HG02970 (cell line): ENCODE data around the gene BICDL2.
"Not testable (repeated sequence)": the region's sequence is repeated elsewhere in the genome, so short reads cannot be mapped to it uniquely, and the experiment has no call there.

Experiments
- ATAC-seq: cut with Tn5 transposase; IDR thresholded peaks from one replicate; pipeline ENCODE4 v1.9.1; 2021; ENCODE audit warnings: mild to moderate bottlenecking, moderate library complexity, moderate number of reproducible peaks; ENCODE audit not compliant: unreplicated experiment, low FRiP score

BICDL2 gene

DNA sequence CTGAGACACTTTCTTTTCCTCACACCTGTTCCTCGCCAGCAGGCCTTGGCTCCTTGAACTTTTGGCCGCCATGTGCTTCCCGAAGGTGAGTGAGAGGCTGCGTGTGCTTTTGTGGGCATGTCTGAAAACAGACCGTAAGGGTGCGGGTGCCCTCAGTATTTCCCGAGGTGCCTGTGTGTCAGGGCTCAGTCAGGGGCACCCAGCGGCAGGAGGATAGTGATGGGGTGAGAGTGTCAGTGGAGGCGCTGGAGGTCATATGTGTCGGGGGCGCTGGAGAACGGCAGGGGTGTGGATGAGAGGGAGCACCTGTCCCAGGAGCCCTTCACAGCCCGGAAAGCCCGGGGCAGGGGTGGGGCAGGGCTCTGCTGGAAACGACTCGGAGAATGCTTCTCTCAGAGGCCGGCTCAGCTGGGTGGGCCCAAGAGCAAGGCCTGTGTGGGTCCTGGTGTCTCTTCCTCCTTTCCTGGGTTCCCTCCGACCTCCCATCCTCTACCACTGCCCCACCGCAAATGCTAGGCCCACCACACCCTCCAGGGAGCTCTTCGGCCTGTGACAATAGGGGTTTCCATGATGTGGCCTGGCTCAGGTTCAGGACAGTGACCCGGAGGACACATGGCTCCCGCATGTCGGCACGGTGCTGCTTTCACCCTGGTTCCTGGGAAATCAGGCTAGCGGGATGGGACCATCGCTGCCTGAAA is 29.1 kb upstream of the BICDL2 start:
- ATAC-seq: no peak

DNA sequence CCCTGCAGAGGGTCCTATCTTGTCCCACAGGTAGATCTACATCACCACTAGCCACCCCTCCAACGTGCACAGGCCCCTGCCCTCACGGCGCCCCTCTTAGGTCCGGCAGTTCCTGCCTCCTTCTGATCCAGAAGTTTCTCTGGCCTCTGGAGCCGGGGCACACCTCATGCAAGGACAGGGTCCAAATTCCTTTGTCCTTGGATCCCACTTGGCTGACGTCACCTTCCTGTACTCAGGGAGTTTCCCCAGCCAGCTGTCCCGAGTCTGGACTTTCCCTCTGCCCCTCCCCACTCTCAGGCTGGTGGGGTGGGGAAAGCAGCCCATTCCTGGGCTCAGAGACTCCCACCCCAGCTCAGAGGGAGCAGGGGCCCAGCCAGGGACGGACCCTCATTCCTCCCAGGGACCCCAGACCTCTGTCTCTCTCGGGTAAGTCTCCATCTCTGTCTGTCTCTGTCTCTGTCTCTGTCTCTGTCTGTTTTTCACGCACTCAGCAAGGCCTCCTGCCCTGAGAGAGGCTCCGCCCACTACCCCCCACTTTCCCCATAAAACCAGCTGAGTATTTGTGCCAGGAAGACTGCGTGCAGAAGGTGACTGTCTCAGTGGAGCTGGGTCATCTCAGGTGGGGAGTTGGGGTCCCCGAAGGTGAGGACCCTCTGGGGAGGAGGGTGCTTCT is 28.5 kb upstream of the BICDL2 start, which contains the start of gene IL32:
Gene IL32 (plus strand): TSS at position 572 of the 673 bp plus-strand sequence. CDS start 172 bp downstream, outside the sequence.
- ATAC-seq: no peak

DNA sequence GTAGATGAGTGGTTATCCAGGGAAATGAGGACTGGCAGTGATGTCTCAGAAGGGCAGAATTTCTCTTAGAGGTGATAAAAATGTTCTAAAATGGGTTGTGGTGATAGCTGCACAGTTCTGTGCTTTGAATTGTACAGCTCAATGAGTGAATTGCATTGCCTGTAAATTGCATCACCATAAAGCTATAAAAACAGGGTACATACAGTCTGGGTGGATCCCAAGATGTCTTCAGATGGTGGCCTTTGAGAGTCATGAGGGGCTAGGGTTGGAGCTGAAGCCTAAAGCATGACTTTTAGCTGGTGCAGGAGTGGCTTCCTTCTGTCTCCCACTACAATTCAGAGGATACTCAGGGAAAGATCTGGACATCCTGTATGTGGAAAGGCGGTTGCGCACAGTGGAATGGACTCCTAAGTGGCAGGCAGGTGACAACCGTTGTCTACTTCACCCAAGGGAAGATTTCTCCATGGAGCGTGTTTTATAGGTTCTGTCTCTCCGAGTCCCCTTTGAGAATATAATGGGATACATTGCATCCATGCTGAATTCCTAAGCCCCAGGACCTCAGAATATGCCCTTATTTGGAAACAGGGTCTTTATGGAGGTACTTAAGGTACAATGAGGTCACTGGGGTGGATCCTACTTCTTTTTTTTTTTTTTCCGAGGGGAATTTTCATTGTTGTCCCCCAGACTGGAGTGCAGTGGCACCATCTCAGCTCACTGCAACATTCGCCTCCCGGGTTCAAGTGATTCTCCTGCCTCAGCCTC is 27.1 kb upstream of the BICDL2 start:
- no peak for ATAC-seq

DNA sequence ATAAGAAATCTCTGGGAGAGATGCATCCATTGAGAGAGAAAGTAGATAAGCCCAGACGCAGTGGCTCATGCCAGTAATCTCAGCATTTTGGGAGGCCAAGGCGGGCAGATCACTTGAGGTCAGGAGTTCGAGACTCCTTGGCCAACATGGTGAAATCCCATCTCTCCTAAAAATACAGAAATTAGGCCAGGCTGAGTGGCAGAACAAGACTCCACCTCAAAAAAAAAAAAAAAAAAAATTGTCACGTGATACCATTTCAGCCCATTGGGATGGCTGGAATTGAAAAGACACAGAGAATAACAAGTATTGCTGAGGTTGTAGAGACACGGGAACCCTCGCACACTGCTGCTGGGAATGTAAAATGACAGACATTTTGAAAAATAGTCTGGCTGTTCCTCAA is 25.8 kb upstream of the BICDL2 start:
- no peak for ATAC-seq

DNA sequence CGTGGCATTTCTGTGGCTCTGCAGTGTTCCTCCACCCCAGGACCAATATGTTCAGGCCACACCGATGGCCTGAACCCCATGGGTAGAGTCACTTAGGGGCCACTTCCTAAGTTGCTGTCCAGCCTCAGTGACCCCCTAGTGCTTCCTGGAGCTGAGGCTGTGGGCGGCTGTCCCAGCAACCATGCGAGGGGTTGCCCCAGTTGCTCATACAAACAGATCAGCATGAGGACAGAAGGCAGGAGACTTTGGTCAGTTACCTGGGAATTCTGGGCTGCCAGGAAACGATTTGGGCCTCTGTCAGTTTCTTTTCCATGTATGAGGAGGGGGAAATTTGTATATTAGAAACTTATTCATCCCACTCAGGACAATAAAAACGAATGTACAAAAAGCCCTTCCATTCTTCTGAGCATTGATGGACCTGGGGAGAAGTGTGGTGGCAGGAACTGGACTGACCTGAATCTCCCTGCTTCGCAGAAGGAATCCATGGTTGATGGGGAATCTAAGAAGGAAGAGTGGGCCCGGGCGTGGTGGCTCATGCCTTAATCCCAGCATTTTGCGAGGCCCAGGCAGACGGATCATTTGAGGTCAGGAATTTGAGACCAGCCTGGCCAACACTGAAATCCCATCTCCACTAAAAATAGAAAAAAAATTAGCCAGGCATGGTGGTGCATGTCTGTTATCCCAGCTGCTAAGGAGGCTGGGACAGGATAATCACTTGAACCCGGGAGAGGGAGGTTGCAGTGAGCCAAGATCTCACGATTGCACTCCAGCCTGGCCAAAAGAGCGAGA is 23.8 kb upstream of the BICDL2 start:
- no peak for ATAC-seq

DNA sequence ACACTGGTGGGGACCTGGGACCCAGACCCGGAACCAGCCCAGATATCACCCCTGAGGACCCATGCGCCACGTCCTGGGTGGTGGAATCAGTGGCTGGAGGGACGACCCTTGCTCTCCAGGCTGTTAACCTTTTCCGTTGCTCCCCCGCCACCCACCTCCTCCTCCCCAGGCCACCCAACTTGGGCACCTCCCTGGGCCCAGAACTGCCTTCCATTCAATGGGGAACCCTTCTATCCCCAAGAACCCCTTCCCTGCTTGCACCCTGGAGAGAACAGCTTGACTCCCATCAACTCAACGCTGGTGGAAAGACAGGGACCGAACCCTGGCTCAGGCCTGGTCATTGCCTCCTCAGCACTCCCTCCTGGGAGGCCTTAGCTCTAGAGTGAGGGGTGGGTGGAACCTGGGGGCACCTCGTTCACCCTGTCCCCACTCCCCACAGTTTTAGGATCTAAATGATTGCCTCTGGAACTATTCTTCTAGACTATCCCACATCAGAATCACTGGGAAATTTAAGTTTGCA is 23.0 kb upstream of the BICDL2 start:
- ATAC-seq: no peak

DNA sequence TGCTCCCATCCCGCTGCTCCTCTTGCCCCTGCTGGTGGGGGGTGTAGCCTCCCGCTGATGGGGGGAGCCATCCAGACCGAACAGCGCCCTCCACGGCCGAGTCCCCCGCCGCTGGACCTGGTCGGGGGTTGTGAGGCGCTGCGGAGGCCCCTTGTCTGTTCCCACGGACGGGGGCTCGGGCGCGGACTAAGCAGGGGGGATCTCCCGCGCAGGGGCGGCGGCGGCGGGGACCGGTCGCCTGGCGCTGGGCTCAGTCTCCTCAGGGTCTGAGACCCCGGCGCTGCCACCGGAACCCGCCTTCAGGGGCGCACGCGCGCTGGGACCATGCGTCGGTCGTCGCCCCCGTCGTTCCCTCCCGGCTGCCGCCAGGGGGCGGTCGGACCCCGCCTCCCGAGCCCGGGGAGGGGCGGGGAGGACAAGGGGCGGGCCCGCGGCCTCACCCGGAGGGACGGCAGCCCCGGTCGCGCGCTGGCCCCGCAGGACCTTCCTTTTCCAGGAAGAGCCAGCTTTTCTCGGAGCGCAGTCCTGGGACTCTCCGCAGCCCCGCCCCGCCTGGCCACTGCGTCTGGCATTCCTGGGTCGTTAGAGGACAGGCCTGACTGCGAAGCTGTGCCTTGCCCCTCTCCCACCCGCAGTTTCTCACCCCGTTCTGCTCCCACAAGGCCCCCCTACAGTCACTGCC is 22.4 kb upstream of the BICDL2 start:
- ATAC-seq: peak; percentile 89

DNA sequence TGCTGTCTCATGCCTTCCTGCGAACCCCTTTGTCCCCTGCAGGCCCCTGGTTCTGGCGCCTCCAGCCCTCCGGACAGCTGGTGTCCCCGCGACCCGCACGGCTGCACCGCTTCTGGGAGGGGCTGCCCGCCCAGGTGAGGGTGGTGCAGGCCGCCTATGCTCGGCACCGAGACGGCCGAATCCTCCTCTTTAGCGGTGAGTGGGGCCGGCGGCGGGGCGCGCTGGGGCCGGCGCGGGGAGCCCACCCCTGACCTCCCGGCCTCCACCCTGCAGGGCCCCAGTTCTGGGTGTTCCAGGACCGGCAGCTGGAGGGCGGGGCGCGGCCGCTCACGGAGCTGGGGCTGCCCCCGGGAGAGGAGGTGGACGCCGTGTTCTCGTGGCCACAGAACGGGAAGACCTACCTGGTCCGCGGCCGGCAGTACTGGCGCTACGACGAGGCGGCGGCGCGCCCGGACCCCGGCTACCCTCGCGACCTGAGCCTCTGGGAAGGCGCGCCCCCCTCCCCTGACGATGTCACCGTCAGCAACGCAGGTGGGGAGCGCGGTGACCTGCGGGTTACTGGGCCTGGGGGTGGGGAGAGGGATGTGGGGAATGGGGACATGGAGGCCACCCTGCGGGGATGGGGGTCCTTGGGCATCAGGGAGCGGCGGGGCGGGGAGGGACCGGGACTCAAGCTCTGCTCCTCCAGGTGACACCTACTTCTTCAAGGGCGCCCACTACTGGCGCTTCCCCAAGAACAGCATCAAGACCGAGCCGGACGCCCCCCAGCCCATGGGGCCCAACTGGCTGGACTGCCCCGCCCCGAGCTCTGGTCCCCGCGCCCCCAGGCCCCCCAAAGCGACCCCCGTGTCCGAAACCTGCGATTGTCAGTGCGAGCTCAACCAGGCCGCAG is 21.6 kb upstream of the BICDL2 start:
- peak; percentile 2 for ATAC-seq

DNA sequence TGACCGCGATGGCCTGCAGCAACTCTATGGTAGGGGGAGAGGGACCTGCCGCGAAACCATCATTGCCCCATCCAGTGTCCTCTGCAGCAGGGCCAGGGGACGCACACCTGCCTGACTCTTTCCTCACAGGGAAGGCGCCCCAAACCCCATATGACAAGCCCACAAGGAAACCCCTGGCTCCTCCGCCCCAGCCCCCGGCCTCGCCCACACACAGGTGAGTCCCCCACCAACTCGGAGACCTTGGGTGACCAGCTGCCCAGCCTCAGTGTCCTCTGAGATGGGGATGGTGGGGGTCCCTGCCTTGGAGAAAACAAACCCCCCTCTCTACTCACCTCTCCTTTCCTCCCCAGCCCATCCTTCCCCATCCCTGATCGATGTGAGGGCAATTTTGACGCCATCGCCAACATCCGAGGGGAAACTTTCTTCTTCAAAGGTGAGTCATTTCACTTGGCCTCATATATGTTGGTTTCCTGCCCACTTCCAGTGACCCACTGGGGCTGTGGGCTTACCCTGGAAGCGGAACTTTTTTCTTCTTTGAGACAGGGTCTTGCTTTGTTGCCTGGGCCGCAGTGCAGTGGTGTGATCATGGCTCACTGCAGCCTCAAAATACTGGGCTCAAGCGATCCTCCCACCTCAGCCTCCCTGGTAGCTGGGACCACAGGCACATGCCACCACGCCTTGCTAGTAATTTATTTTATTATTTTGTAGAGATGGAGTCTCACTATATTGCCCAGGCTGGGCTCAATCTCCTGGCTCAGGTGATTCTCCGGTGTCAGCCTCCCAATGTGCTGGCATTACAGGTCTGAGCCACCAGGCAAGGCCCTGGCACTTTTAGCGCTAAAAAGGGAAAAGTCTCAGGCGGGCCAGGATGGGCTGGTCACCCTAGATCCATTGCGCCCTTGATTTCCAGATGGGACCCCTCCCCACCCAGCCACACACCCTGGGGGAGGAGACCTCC is 20.7 kb upstream of the BICDL2 start:
- no peak for ATAC-seq

DNA sequence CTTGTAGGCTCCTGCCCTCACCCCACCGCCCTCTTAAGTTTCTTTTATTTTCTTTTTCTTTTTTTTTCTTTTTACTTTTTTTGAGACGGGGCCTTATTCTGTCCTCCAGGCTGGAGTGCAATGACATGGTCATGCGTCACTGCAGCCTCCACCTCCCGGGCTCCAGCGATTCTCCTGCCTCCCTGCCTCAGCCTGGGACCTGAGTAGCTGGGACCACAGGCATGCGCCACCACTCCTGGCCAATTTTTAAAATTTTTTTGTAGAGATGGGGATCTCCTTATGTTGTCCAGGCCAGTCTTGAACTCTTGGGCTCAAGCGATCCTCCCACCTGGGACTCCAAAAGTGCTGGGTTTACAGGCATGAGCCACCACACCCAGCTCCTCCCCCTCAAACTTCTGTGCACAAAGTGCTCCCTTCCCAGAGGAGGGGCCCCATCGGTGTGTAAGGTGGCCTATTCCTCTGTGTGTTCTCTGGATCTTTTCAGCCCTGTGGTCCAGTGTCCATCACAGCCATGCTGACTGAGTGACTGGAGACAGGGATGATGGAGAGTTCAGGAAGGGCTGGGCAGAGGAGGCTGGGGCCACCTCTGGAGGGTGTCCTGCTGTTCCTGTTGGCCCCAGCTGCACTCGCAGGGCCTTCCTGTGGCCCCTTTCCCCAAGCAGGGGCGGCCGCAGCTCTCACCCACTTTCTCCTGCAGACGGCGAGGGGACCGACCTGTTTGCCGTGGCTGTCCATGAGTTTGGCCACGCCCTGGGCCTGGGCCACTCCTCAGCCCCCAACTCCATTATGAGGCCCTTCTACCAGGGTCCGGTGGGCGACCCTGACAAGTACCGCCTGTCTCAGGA is 19.8 kb upstream of the BICDL2 start:
- ATAC-seq: no peak

DNA sequence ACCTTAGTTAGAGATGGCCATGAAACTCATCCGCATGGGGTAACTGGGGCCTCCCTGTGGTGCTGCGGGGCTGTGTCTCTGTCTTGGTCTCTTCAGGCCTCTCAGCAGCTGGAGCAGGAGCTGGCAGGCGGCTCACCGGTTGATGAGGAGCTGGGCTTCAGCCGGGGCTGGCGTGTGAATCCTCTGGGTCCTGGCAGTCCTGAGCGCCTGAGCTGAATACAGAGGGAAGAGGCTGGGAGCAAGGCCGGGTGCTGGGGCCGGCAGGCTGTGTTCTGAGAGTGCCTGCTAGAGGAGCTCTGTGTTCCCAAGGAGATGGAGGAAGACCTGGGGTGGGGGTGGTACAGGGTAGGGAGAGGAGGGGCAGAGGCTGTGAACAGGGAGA is 19.0 kb upstream of the BICDL2 start:
- ATAC-seq: not testable (repeated sequence)

DNA sequence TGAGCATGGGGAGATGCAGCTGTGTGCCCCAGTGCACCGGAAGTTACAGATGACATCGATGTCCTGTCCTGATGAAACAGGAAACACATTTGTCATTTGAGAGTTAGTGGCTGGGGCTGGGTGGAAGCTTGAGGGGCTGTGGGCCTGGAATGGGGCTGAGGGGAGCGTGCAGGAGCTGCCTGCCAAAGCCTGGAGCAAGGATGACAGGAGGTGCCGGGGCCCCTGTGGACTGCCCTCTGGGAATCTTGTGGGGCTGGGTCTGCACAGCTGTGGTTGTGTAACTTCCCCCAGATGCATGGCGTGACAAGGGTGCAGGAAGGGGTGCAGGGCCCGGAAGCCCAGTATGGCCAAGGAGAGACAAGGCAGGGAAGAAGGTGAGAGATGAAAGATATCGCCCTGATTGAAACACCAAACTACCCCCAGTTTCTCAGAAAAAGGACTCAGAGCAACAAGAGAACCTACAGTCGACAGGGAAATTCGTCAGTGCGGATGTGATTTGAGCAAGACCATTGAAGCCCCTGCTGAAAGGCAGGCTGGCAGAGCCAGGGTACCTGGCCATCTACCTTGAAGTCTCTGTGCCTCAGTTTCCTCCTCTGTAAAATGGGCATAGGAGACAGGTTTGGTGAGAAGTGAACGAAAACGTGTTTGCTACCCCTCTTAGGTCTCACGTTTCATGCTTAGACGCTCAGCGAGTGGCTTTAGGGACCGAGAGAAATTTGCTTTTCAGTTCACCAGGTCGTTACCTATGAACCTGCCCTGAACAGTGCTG is 18.4 kb upstream of the BICDL2 start:
- no peak for ATAC-seq

DNA sequence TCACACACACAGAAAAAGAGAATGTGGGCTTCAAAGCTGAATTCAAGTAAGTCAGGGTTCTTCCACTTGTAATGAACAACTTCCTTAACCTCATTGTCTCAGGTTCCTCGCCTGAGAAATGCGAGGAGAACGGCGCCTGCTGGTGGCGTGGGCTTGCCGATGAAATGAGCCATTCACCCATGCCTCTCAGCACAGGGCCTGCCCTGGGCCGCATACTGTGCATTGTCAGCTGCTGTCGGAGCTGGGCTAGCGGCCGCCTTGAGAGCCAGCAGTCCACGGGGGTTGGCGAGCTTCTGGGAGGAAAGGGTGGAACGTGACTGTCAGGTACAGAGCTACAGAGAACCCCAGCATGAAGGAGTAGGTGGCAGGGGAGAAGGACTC is 16.6 kb upstream of the BICDL2 start:
- not testable (repeated sequence) for ATAC-seq

DNA sequence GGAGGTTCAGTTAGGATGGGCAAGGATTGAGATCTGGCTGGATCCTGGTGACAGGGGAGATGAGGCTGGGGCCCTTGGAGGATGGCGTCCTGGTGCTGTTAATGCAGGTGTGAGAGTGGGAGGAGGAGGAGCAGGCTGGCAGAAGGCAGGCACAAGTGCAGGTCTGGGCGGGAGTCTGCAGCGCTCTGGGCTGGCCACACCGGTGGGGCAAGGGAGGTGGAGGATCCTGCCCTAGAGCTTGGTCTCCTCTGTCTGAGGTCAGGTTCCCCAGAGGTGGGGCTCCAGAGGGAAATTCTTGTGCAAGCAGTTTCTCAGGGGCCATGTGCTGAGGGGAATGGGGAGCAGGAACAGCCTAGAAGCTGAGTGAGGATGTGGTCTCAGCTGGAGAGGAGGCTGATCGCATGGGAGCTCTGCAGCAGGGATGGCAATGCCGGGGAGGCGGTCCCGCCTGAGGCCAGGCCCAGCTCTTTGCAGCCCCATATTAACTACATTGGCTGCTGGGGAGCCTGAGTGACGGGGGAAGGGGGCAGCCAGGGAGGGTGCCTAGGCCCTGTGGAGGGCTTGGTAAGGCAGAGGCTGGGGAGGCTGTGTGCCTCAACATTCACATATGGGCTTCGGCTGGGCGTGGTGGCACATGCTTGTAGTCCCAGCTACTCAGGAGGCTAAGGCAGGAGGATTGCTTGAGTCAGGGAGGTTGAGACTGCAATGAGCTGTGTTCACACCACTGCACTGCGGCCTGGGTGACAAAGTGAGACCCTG is 16.0 kb upstream of the BICDL2 start:
- not testable (repeated sequence) for ATAC-seq

DNA sequence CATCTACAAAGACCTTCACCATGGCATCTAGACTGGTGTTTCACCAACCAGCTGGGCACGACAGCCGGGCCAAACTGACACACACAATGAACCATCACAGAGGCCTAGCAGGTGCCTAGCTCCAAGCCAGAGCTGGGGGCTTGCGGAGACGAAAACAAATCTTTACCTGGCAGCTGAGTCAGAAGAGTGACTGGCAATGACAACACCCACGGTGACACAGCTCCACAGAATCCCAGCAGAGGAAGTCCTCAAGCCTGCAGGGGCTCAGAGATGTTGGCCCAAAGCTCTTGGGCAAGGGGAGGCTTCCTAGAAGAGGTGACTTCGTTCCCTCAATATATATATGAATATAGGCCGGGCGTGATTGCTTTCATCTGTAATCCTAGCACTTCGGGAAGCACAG is 14.8 kb upstream of the BICDL2 start:
- ATAC-seq: no peak
